Measurements from ENCODE around the gene PLK5.

PLK5 gene

DNA sequence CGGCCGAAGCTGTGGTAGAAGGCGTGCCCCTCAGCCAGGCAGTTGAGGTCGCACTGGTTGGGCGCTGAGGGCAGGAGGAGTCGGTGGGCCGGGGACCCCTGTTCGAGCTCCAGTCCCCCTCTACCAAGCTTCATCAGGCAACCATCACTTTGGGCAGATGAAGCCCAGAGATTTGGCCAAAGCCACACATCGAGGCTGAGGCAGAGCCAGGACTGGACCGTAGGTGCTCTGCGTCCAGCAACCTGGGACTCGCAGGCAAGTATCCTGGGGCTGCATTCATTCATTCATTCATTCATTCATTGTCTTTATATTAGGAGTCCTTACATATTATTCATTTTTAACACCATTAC is 15.4 kb upstream of the PLK5 start:
- no peak overlapping the region for H3K27ac ChIP-seq (ENCODE audit: low read depth, low read length)
- no peak overlapping the region for H3K9ac ChIP-seq (ENCODE audit: low read length in 5 of 5)
- H3K36me3 ChIP-seq (ENCODE audit: control insufficient read depth in 5 of 5, insufficient read depth in 5 of 5, low read length in 5 of 5): no peaks in the 10 kb centered on the region
- H3K9me3 ChIP-seq (ENCODE audit: control insufficient read depth in 5 of 5, low read length in 5 of 5): peaks cover 0 to 8% (median 6%) of the 10 kb centered on the region in 5 donors
- H3K27me3 ChIP-seq (ENCODE audit: control insufficient read depth in 5 of 5, insufficient read depth in 4 of 5, low read length in 5 of 5): peaks cover 12 to 38% (median 31%) of the 10 kb centered on the region in 5 donors
- H3K4me3 ChIP-seq (ENCODE audit: low read depth in 1 of 5, low read length in 5 of 5): peak overlapping the region in 2 of 5 donors; percentile 16 to 41
- peaks cover 0 to 23% (median 13%) of the 10 kb centered on the region in 5 donors for H3K4me1 ChIP-seq (ENCODE audit: control insufficient read depth in 5 of 5, insufficient read depth in 5 of 5, low read length in 5 of 5)

DNA sequence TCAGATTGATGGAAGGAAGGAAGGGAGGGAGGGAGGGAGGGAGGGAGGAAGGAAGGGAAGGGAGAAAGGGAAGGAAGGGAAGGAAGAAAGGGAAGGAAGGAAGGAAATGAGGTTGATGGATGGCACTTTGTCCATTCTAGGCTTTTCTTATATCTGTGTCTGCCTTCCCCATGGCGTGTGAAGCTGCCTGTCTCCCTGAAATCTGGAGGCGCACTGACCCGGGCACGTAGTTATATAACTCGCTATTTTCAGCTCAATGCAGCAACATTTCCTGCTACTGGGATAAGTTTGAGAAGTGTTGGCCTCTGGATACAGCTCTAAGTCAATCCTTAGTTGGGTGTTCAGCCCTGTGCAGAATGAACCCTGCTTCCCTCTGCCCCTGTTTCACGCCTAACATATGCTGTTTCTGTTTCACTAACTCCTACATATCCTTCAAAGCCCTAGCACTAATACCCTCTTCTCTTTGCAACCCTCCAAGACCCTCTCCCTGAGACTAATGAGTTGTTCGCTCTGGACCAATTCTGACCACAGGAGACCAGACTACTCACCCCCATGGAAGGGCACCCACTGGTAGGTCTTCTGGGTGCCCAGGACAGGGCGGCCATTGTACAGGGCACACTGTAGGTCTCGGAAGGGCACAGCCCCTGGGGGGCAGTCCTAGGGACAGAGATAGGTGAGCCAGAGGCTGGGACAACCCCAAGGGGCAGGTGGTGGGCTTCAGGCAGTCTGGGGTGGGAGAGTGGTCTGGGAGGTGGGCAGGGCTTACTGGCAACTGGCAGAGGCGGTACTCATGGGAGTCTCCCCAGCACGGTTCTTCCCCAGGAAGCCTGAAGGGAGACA is 14.1 kb upstream of the PLK5 start:
- peaks cover 8 to 38% (median 32%) of the 10 kb centered on the region in 5 donors for H3K27me3 ChIP-seq (ENCODE audit: control insufficient read depth in 5 of 5, insufficient read depth in 4 of 5, low read length in 5 of 5)
- H3K4me1 ChIP-seq (ENCODE audit: control insufficient read depth in 5 of 5, insufficient read depth in 5 of 5, low read length in 5 of 5): peaks cover 0 to 20% (median 13%) of the 10 kb centered on the region in 5 donors
- H3K4me3 ChIP-seq (ENCODE audit: low read depth in 1 of 5, low read length in 5 of 5): no peak overlapping the region
- H3K9me3 ChIP-seq (ENCODE audit: control insufficient read depth in 5 of 5, low read length in 5 of 5): peaks cover 0 to 8% (median 6%) of the 10 kb centered on the region in 5 donors
- no peaks in the 10 kb centered on the region for H3K36me3 ChIP-seq (ENCODE audit: control insufficient read depth in 5 of 5, insufficient read depth in 5 of 5, low read length in 5 of 5)
- no peak overlapping the region for H3K9ac ChIP-seq (ENCODE audit: low read length in 5 of 5)
- H3K27ac ChIP-seq (ENCODE audit: low read depth, low read length): no peak overlapping the region

DNA sequence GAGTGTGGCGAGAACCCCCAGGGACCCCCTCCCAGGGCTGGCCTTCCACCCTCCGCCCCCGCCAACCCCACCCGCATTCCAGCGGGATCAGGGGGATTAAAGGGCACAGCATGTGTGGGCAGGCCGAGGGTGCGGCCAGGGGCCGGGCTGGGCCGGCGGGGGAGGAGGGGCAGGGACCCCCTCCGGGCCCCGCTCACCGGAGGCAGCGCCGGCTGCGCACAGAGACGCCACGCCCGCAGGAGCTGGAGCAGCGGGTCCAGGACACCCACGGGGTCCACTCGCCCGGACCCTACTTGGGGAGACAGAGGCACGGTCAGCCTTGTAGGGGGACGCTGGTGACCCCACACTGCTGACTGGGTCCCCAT is 13.5 kb upstream of the PLK5 start:
- H3K4me1 ChIP-seq (ENCODE audit: control insufficient read depth in 5 of 5, insufficient read depth in 5 of 5, low read length in 5 of 5): peaks cover 0 to 20% (median 13%) of the 10 kb centered on the region in 5 donors
- H3K27ac ChIP-seq (ENCODE audit: low read depth, low read length): no peak overlapping the region
- H3K9me3 ChIP-seq (ENCODE audit: control insufficient read depth in 5 of 5, low read length in 5 of 5): peaks cover 0 to 6% (median 6%) of the 10 kb centered on the region in 5 donors
- H3K36me3 ChIP-seq (ENCODE audit: control insufficient read depth in 5 of 5, insufficient read depth in 5 of 5, low read length in 5 of 5): no peaks in the 10 kb centered on the region
- H3K27me3 ChIP-seq (ENCODE audit: control insufficient read depth in 5 of 5, insufficient read depth in 4 of 5, low read length in 5 of 5): peaks cover 14 to 42% (median 34%) of the 10 kb centered on the region in 5 donors
- no peak overlapping the region for H3K4me3 ChIP-seq (ENCODE audit: low read depth in 1 of 5, low read length in 5 of 5)
- H3K9ac ChIP-seq (ENCODE audit: low read length in 5 of 5): no peak overlapping the region

DNA sequence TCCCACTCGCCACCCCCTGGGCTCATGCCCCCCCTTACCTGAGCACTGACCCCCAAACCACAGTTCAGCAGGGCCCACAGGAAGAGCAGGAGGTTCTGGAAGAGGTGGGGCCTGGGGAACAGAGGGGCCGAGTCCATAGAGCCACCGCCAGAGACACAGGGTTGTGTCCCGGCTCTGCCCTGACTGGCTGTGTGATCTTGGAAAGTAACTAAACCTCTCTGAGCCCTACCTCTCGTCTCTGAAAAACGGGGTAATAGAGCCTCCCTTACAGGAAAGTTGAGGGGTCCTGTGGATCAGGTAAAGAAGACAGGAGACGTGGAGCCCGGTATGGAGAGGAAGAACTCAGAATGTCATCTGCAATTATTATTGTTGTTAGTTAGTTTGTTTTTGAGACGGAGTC is 13.1 kb upstream of the PLK5 start:
- Histone ChIP-seq H3K4me3 (ENCODE audit: low read depth in 1 of 5, low read length in 5 of 5) (no peak overlapping the region), H3K27me3 (ENCODE audit: control insufficient read depth in 5 of 5, insufficient read depth in 4 of 5, low read length in 5 of 5) (peaks cover 14 to 42% (median 37%) of the 10 kb centered on the region in 5 donors), H3K27ac (ENCODE audit: low read depth, low read length) (no peak overlapping the region)

DNA sequence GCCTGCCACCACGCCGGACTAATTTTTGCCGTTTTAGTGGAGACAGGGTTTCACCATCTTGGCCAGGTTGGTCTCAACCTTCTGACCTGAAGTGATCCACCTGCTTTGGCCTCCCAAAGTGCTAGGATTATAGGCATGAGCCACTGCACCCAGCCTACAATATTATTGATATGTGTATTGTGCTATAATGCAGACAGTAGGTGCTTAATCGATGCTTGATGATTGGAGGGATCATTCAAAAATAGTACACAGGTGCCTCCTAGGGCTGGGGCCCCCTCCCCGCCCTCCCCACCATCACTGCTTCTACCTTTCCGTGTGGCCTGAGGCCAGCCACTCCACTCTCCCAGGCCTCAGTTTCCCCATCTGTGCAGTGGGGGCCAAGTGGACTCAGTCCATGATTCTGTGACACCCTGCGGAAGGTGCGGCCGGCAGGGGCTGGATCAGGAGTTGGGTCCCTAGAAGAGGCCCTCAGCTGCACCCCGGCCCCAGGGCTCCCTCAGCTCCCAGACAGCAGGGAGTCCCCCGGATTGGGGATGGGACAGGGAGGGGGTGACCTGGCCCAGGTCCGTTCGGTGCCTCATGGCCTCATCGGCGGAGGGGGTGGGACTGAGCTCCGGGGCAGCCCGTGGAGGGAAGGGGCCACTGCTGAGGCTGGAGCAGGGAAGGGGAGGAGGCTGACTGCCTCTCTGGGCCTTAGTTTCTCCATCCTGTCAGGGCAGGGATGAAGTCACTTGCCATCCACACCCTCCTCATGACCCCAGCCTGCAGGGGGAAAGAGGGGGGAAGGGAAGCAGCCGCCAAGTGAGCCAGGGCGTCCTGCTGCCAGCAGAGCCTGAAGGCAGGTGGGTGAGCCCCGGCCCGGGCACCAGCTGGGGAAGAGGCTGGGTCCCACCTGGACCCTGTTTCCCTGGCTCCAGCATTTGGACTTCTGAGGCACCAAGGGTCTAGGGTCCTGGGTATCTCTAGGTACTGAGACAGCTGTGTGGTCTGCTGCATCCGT is 12.3 kb upstream of the PLK5 start:
- no peak overlapping the region for H3K9ac ChIP-seq (ENCODE audit: low read length in 5 of 5)
- peaks cover 0 to 20% (median 13%) of the 10 kb centered on the region in 5 donors for H3K4me1 ChIP-seq (ENCODE audit: control insufficient read depth in 5 of 5, insufficient read depth in 5 of 5, low read length in 5 of 5)
- no peak overlapping the region for H3K27ac ChIP-seq (ENCODE audit: low read depth, low read length)
- no peaks in the 10 kb centered on the region for H3K36me3 ChIP-seq (ENCODE audit: control insufficient read depth in 5 of 5, insufficient read depth in 5 of 5, low read length in 5 of 5)
- peaks cover 14 to 44% (median 40%) of the 10 kb centered on the region in 5 donors for H3K27me3 ChIP-seq (ENCODE audit: control insufficient read depth in 5 of 5, insufficient read depth in 4 of 5, low read length in 5 of 5)
- no peak overlapping the region for H3K4me3 ChIP-seq (ENCODE audit: low read depth in 1 of 5, low read length in 5 of 5)
- peaks cover 0 to 9% (median 5%) of the 10 kb centered on the region in 5 donors for H3K9me3 ChIP-seq (ENCODE audit: control insufficient read depth in 5 of 5, low read length in 5 of 5)

More for the DNA sequence above, 13.1 kb upstream of the PLK5 start:
- no peak overlapping the region for H3K9ac ChIP-seq (ENCODE audit: low read length in 5 of 5)
- peaks cover 0 to 6% (median 5%) of the 10 kb centered on the region in 5 donors for H3K9me3 ChIP-seq (ENCODE audit: control insufficient read depth in 5 of 5, low read length in 5 of 5)
- peaks cover 0 to 20% (median 13%) of the 10 kb centered on the region in 5 donors for H3K4me1 ChIP-seq (ENCODE audit: control insufficient read depth in 5 of 5, insufficient read depth in 5 of 5, low read length in 5 of 5)
- H3K36me3 ChIP-seq (ENCODE audit: control insufficient read depth in 5 of 5, insufficient read depth in 5 of 5, low read length in 5 of 5): no peaks in the 10 kb centered on the region

DNA sequence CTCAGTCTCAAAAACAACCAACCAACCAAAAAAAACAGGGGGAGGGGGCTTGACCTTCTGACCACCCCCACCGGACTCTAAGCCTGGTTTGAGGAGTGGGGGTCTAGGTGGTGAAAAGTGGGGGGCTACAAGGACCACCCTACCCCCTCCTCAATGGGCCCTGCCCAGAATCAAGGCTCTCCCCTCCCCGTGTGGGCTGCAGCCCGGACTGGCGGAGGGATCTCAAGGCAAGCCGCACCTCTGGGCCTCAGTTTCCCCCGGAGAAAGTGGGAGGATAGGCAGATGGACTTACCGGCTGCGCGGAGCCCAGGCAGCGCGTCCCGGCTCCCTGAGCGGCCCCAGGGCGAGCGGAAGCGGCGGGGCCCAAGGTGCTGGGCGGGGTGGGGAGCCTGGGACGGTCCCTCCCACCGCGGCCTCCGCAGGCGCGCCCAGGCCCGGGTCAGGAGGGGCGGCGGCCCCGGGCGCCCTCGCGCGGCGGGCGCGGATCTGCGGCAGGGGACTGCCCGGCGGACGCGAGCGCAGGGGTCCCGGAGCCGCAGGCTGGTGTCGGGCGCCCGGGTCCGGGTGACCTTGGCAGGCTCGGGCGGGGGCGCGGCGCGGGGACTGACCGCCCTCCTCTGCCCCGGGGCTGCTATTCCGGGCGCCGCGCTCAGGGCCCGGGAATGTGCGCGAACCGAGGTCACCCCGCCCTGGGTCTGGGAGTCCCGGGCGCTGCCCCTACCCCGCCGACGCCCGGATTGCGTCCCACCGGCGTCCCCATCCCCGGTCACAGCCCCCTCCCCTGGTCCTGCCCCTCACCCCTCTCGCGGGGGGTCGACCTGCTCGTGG is 11.0 kb upstream of the PLK5 start, which contains the start of gene ADAMTSL5:
ADAMTSL5 (minus strand) TSS at position 349 of the 828 bp plus-strand sequence. CDS start 2,076 bp downstream, outside the sequence.
- H3K4me3 ChIP-seq (ENCODE audit: low read depth in 1 of 5, low read length in 5 of 5): peak within 1 kb of the TSS in 4 of 5 donors; percentile 13 to 49 (median 38)
- H3K36me3 ChIP-seq (ENCODE audit: control insufficient read depth in 5 of 5, insufficient read depth in 5 of 5, low read length in 5 of 5): no peaks in the 10 kb centered on the region
- H3K9ac ChIP-seq (ENCODE audit: low read length in 5 of 5): no peak within 1 kb of the TSS
- H3K9me3 ChIP-seq (ENCODE audit: control insufficient read depth in 5 of 5, low read length in 5 of 5): peaks cover 0 to 9% (median 5%) of the 10 kb centered on the region in 5 donors
- no peak within 1 kb of the TSS for H3K27ac ChIP-seq (ENCODE audit: low read depth, low read length)
- H3K4me1 ChIP-seq (ENCODE audit: control insufficient read depth in 5 of 5, insufficient read depth in 5 of 5, low read length in 5 of 5): peaks cover 0 to 13% (median 6%) of the 10 kb centered on the region in 5 donors
- peaks cover 14 to 45% (median 38%) of the 10 kb centered on the region in 5 donors for H3K27me3 ChIP-seq (ENCODE audit: control insufficient read depth in 5 of 5, insufficient read depth in 4 of 5, low read length in 5 of 5)

DNA sequence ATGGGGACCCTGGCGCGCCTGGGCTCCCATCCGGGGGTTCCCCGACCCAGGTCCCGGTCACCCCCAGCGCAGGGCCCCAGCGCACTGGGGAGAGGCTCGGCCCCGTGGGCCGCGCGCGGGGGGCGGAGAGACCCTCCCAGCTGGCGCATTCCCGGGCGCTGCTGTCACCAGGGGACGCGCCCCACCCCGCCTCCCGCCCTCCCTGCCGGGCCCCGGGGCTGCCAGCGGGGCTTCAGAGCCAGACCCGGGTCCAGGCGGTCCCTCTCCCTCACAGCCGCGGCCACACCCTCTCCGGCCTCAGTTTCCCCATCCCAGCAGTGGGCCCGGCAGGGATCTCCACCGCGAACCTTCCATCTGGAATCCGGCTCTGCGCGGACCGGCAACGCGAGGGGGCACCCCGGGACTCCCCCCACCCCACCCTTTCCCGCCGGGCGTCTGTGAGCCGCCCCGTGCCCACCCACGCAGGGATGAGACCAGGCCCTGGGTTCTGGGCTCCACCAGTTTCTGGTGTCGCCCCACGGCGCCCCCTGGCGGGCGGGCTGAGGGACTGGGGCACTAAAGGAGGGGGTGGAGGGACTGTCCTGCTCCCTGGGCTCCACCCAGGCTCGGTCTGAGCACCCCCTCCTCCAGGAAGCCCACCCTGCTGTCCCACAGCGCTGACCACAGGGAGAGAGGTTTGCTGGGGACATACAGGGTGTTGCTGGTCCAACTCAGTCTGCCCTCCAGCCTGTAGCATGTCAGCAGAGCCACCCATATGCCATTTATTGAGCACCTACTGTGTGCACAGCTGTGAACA is 10.2 kb upstream of the PLK5 start:
- H3K4me3 ChIP-seq (ENCODE audit: low read depth in 1 of 5, low read length in 5 of 5): peak overlapping the region in 3 of 5 donors; percentile 13 to 49 (median 18)
- H3K9me3 ChIP-seq (ENCODE audit: control insufficient read depth in 5 of 5, low read length in 5 of 5): peaks cover 0 to 5% (median 4%) of the 10 kb centered on the region in 5 donors
- H3K27ac ChIP-seq (ENCODE audit: low read depth, low read length): no peak overlapping the region
- H3K36me3 ChIP-seq (ENCODE audit: control insufficient read depth in 5 of 5, insufficient read depth in 5 of 5, low read length in 5 of 5): no peaks in the 10 kb centered on the region
- peaks cover 14 to 51% (median 41%) of the 10 kb centered on the region in 5 donors for H3K27me3 ChIP-seq (ENCODE audit: control insufficient read depth in 5 of 5, insufficient read depth in 4 of 5, low read length in 5 of 5)
- H3K4me1 ChIP-seq (ENCODE audit: control insufficient read depth in 5 of 5, insufficient read depth in 5 of 5, low read length in 5 of 5): peaks cover 0 to 11% (median 4%) of the 10 kb centered on the region in 5 donors
- no peak overlapping the region for H3K9ac ChIP-seq (ENCODE audit: low read length in 5 of 5)

DNA sequence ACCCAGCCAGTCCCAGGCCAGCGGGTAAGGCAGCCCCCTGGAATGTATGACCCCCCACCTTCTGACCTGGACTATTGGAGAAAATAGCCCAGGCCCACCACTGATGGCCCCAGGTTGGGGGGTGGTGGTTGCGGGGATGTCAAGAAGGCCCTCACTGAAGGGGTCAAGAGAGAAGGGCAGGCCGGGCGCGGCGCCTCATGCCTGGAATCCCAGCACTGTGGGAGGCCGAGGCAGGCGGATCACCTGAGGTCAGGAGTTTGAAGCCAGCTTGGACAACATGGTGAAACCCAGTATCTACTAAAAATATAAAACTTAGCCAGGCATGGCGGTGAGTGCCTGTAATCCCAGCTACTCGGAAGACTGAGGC is 9.6 kb upstream of the PLK5 start:
- H3K9me3 ChIP-seq (ENCODE audit: control insufficient read depth in 5 of 5, low read length in 5 of 5): peaks cover 0 to 4% (median 3%) of the 10 kb centered on the region in 5 donors
- no peak overlapping the region for H3K9ac ChIP-seq (ENCODE audit: low read length in 5 of 5)
- H3K4me1 ChIP-seq (ENCODE audit: control insufficient read depth in 5 of 5, insufficient read depth in 5 of 5, low read length in 5 of 5): peaks cover 0 to 11% (median 3%) of the 10 kb centered on the region in 5 donors
- no peak overlapping the region for H3K4me3 ChIP-seq (ENCODE audit: low read depth in 1 of 5, low read length in 5 of 5)
- no peak overlapping the region for H3K27ac ChIP-seq (ENCODE audit: low read depth, low read length)
- peaks cover 14 to 53% (median 41%) of the 10 kb centered on the region in 5 donors for H3K27me3 ChIP-seq (ENCODE audit: control insufficient read depth in 5 of 5, insufficient read depth in 4 of 5, low read length in 5 of 5)
- no peaks in the 10 kb centered on the region for H3K36me3 ChIP-seq (ENCODE audit: control insufficient read depth in 5 of 5, insufficient read depth in 5 of 5, low read length in 5 of 5)
